IMR-90 (cell line): ENCODE data around the gene PRKCE. TPM values are rescaled to one million over a fixed set of nuclear protein-coding genes. Genes with fewer than 3 reads are reported as not detected.

Experiments
- ATAC-seq: fragments of 200-7000 bp; cut with Tn5 transposase; 2 replicates; pipeline ENCODE4 v1.9.1; 2020; ENCODE audit warnings: low read depth, mild to moderate bottlenecking, moderate library complexity
- BruUV-seq: library from RNA; stranded (reverse); fragments of 400-500 nt; replicated peaks from 2 replicates; lab custom pipeline; 2021; lab: Mats Ljungman, UMichigan
- CTCF ChIA-PET: fragments of 300-600 bp; formaldehyde crosslinking; extraction: SDS; loops from one replicate; lab custom pipeline; 2021; ENCODE audit warnings: antibody characterized with exemption; lab: Yijun Ruan, JAX
- POLR2A ChIA-PET: fragments of 300-600 bp; sonication (Branson Sonifier 250); formaldehyde crosslinking; loops from one replicate; lab custom pipeline; 2022; ENCODE audit warnings: antibody characterized with exemption; ENCODE audit not compliant: unreplicated experiment; lab: Charles Lee
- DNase-seq: peaks from one replicate; pipeline ENCODE4 v3.0.0; 2013
- H2AFZ ChIP-seq: replicated peaks from 2 replicates; pipeline ENCODE3; 2013; ENCODE audit warnings: low read length, mild to moderate bottlenecking; ENCODE audit not compliant: poor library complexity
- H2AK5ac ChIP-seq: 2 replicates; pipeline ENCODE4 v1.6.1; 2013; ENCODE audit warnings: low read depth, low read length, inconsistent platforms
- H2AK9ac ChIP-seq: replicated peaks from 2 replicates; pipeline ENCODE3; 2013; ENCODE audit warnings: mild to moderate bottlenecking, low read depth, low read length, moderate library complexity; ENCODE audit not compliant: poor library complexity
- H2BK120ac ChIP-seq: 2 replicates; pipeline ENCODE4 v1.6.1; 2013; ENCODE audit warnings: low read depth, low read length, inconsistent platforms
- H2BK15ac ChIP-seq: 3 replicates; pipeline ENCODE4 v1.6.1; 2013; ENCODE audit warnings: low read depth, low read length, inconsistent platforms
- H2BK20ac ChIP-seq: 2 replicates; pipeline ENCODE4 v1.6.1; 2013; ENCODE audit warnings: low read depth, mild to moderate bottlenecking, inconsistent platforms, low read length, moderate library complexity
- H2BK5ac ChIP-seq: 2 replicates; pipeline ENCODE4 v1.6.1; 2013; ENCODE audit warnings: mild to moderate bottlenecking, low read depth, low read length, inconsistent platforms; ENCODE audit not compliant: poor library complexity, severe bottlenecking
- H3K14ac ChIP-seq: replicated peaks from 2 replicates; pipeline ENCODE4 v1.6.1; 2013; ENCODE audit warnings: low read depth, low read length, inconsistent platforms
- H3K18ac ChIP-seq: 2 replicates; pipeline ENCODE4 v1.6.1; 2013; ENCODE audit warnings: low read depth, low read length, control low read depth
- H3K23ac ChIP-seq: 2 replicates; pipeline ENCODE4 v1.6.1; 2013; ENCODE audit warnings: low read depth, low read length, inconsistent platforms
- H3K27ac ChIP-seq: 2 replicates; pipeline ENCODE4 v1.5.1; 2013; ENCODE audit warnings: mild to moderate bottlenecking, control low read depth, low read length; ENCODE audit not compliant: insufficient read depth
- H3K27me3 ChIP-seq: 2 replicates; pipeline ENCODE4 v1.6.1; 2013; ENCODE audit warnings: low read length; ENCODE audit not compliant: control insufficient read depth, insufficient read depth
- H3K36me3 ChIP-seq: 2 replicates; pipeline ENCODE4 v1.6.1; 2013; ENCODE audit warnings: low read length, mixed read lengths; ENCODE audit not compliant: control insufficient read depth, insufficient read depth
- H3K4ac ChIP-seq: 2 replicates; pipeline ENCODE4 v1.6.1; 2013; ENCODE audit warnings: low read depth, low read length, inconsistent platforms
- H3K4me1 ChIP-seq: 2 replicates; pipeline ENCODE4 v1.6.1; 2013; ENCODE audit warnings: low read length, mixed read lengths; ENCODE audit not compliant: control insufficient read depth, insufficient read depth
- H3K4me2 ChIP-seq: 2 replicates; pipeline ENCODE4 v1.6.1; 2013; ENCODE audit warnings: low read depth, mild to moderate bottlenecking, control low read depth, low read length, moderate library complexity
- H3K4me3 ChIP-seq: 2 replicates; pipeline ENCODE4 v1.5.1; 2013; ENCODE audit warnings: low read depth, mild to moderate bottlenecking, control low read depth, low read length, moderate library complexity; ENCODE audit not compliant: insufficient read depth
- H3K56ac ChIP-seq: 2 replicates; pipeline ENCODE4 v1.6.1; 2013; ENCODE audit warnings: low read length, inconsistent platforms; ENCODE audit not compliant: insufficient read depth; ENCODE audit errors: extremely low read depth
- H3K79me1 ChIP-seq, 2 experiments: 2 replicates each; pipeline ENCODE4 v1.6.1; 2013; ENCODE audit warnings: low read length in 2 of 2, inconsistent platforms in 1 of 2, low read depth in 1 of 2
- H3K9ac ChIP-seq: 2 replicates; pipeline ENCODE4 v1.6.1; 2013; ENCODE audit warnings: low read depth, low read length, control low read depth
- H3K9me1 ChIP-seq: 2 replicates; pipeline ENCODE4 v1.6.1; 2013; ENCODE audit warnings: low read length, inconsistent platforms; ENCODE audit not compliant: insufficient read depth
- H3K9me3 ChIP-seq: 2 replicates; pipeline ENCODE4 v1.6.1; 2013; ENCODE audit warnings: low read length; ENCODE audit not compliant: control insufficient read depth, insufficient read depth
- H4K20me1 ChIP-seq: 2 replicates; pipeline ENCODE4 v1.6.1; 2013; ENCODE audit warnings: low read length, inconsistent platforms; ENCODE audit not compliant: insufficient read depth
- H4K5ac ChIP-seq: 2 replicates; pipeline ENCODE4 v1.6.1; 2013; ENCODE audit warnings: mild to moderate bottlenecking, low read depth, low read length, control low read depth
- H4K8ac ChIP-seq, 2 experiments: 2 replicates each; pipeline ENCODE4 v1.6.1; 2013; ENCODE audit warnings: low read depth in 2 of 2, low read length in 2 of 2, control low read depth in 1 of 2, inconsistent platforms in 1 of 2
- H4K91ac ChIP-seq: 2 replicates; pipeline ENCODE4 v1.6.1; 2013; ENCODE audit warnings: low read depth, low read length, inconsistent platforms; ENCODE audit not compliant: insufficient read depth
- BHLHE40 ChIP-seq: fragments of 150-350 bp; IDR thresholded peaks from 2 replicates; pipeline ENCODE4 v1.6.1; 2016; ENCODE audit warnings: mild to moderate bottlenecking, low read depth, low read length
- CEBPB ChIP-seq: IDR thresholded peaks from 2 replicates; pipeline ENCODE4 v1.6.1; 2012; ENCODE audit warnings: low read depth, low read length, improper control_type of control experiment
- CHD1 ChIP-seq: IDR thresholded peaks from 2 replicates; pipeline ENCODE4 v1.6.1; 2012; ENCODE audit warnings: low read depth, low read length, improper control_type of control experiment
- CTCF ChIP-seq: conservative IDR thresholded peaks from 2 replicates; pipeline ENCODE4 v1.5.1; 2012; ENCODE audit warnings: mild to moderate bottlenecking, low read depth, low read length, improper control_type of control experiment
- FOS ChIP-seq: fragments of 150-350 bp; IDR thresholded peaks from 2 replicates; pipeline ENCODE4 v1.6.1; 2016; ENCODE audit warnings: low read depth, low read length
- MAZ ChIP-seq: IDR thresholded peaks from 2 replicates; pipeline ENCODE4 v1.6.1; 2012; ENCODE audit warnings: low read depth, mild to moderate bottlenecking, low read length, improper control_type of control experiment, moderate library complexity, borderline replicate concordance
- MXI1 ChIP-seq: IDR thresholded peaks from 2 replicates; pipeline ENCODE4 v1.6.1; 2012; ENCODE audit warnings: low read depth, mild to moderate bottlenecking, low read length, moderate library complexity, borderline replicate concordance
- NFE2L2 ChIP-seq: fragments of 150-350 bp; IDR thresholded peaks from 2 replicates; pipeline ENCODE4 v1.6.1; 2016; ENCODE audit warnings: low read depth, mild to moderate bottlenecking, low read length
- POLR2A ChIP-seq: IDR thresholded peaks from 2 replicates; pipeline ENCODE4 v1.6.1; 2012; ENCODE audit warnings: mild to moderate bottlenecking, low read depth, low read length
- RAD21 ChIP-seq: IDR thresholded peaks from 2 replicates; pipeline ENCODE4 v1.6.1; 2012; ENCODE audit warnings: low read length, improper control_type of control experiment
- RCOR1 ChIP-seq: IDR thresholded peaks from 2 replicates; pipeline ENCODE4 v1.6.1; 2012; ENCODE audit warnings: mild to moderate bottlenecking, low read length, improper control_type of control experiment; ENCODE audit not compliant: insufficient replicate concordance
- RFX5 ChIP-seq: IDR thresholded peaks from 2 replicates; pipeline ENCODE4 v1.8.0; 2012; ENCODE audit warnings: low read depth, mild to moderate bottlenecking, low read length, moderate library complexity
- SMC3 ChIP-seq: fragments of 150-350 bp; IDR thresholded peaks from 2 replicates; pipeline ENCODE4 v1.6.1; 2016; ENCODE audit warnings: low read depth, mild to moderate bottlenecking, antibody characterized with exemption, low read length, moderate library complexity
- USF2 ChIP-seq: fragments of 150-350 bp; IDR thresholded peaks from 2 replicates; pipeline ENCODE4 v1.6.1; 2017; ENCODE audit warnings: mild to moderate bottlenecking, antibody characterized with exemption, low read length, low read depth
- WGBS, 2 experiments: methylation state at CpG; one replicate each; pipeline versions ENCODE4 v1.1.5 to v1.1.7; 2013; ENCODE audit warnings: missing lambda C conversion rate in 2 of 2; ENCODE audit not compliant: insufficient read length in 1 of 2; ENCODE audit errors: extremely low coverage in 2 of 2; 5-methylcytosine and 5-hydroxymethylcytosine counted together
- dilution Hi-C: fragments of 300-500 bp; cut with HindIII; formaldehyde crosslinking; loops from one replicate; pipeline ENCODE4 v1.14.3; 2018; ENCODE audit warnings: low sequenced_read_pairs; ENCODE audit not compliant: unreplicated experiment
- in situ Hi-C: fragments of 300-500 bp; cut with MboI; formaldehyde crosslinking; loops from 3 replicates; pipeline ENCODE4 v1.14.3; 2019; ENCODE audit warnings: low sequenced_read_pairs, inconsistent platforms, mixed read lengths
- intact Hi-C: fragments of 100-400 bp; cut with micrococcal nuclease; formaldehyde crosslinking; loops from 2 replicates; pipeline ENCODE4 v1.10.0; 2022
- polyA plus RNA-seq, 3 experiments: library from polyadenylated mRNA; depleted of rRNA; stranded (reverse); fragments of >200 nt; gene quantifications; 2 replicates each; pipeline ENCODE4 v1.2.3, GENCODE V29; 2012; ENCODE audit warnings: low replicate concordance in 1 of 3
- total RNA-seq: library from RNA; depleted of rRNA; stranded (reverse); fragments of >200 nt; gene quantifications from 2 replicates; pipeline ENCODE4 v1.2.3, GENCODE V29; 2012
- TF ChIP-seq, protein P1 (sequence below): fragments of 150-350 bp; IDR thresholded peaks from 2 replicates; pipeline ENCODE4 v1.6.1; 2016; ENCODE audit warnings: low read depth, mild to moderate bottlenecking, low read length, moderate library complexity, borderline replicate concordance

PRKCE gene
- total and polyA plus RNA-seq, 2 of the 4 experiments (the other 2 are of a cell fraction) = 8.1 to 32.4 TPM

DNA sequence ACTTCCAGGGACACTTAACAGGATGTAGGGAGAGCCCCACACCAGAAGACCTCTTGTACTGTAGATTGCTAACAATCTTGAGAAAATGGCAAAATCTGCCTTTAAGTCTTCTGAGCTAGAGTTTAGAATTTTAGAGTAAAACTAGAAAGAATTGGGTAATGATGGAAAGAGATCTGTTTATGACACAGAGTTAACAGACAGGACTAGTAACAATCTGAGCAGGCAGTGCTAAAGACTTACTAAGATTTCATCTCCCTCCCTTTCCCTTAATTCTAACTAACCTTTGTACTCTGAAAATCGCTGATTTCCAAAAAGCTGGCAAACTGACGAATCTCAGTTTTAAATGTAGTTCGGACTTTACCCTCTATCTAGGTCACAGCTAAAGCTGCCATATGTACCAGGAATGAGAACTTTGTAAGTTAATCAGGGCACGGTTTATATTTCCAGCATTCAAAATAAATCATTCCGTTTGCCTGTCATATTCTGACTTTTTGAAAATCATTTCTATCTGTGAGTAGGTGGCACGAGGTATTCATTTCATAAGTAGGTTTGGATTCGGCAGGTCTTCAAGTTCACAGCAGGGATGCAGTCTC is 389.2 kb downstream of the PRKCE start:
- no peak for DNase-seq
- ChIA-PET POLR2A (no interaction called here), CTCF (interaction anchor here (0.8 to 2.0 kb wide), 2 partner anchors 11 to 22 kb away, joined by 3 to 6 read pairs; no protein-coding TSS in a partner anchor)
- in situ Hi-C loops (no loop called here), dilution Hi-C loops (no loop called here), intact Hi-C loops (no loop called here)
- Histone ChIP-seq H4K20me1 (no peaks in the 10 kb centered on the region), H2AK5ac (peak overlapping the region; percentile 74; the same call in 1 of the 2 replicates), H3K36me3 (no peaks in the 10 kb centered on the region), H3K9me1 (peaks cover 9% of the 10 kb centered on the region; the same call in 1 of the 2 replicates), H2AK9ac (no peak overlapping the region), H3K4me2 (no peak overlapping the region), H2BK5ac (no peak overlapping the region), H3K4me3 (no peak overlapping the region), H3K56ac (no peak overlapping the region), H3K79me1 (peaks cover 3 to 8% of the 10 kb centered on the region in 2 experiments; a peak in 3 of 4 replicates), H3K9ac (no peak overlapping the region), H4K5ac (peak overlapping the region; percentile 12; the same call in 1 of the 2 replicates), H3K27me3 (no peaks in the 10 kb centered on the region), H3K23ac (no peak overlapping the region), H2AFZ (no peak overlapping the region), H2BK20ac (peak overlapping the region; percentile 83), H2BK15ac (0 out of 3 replicates have a peak overlapping the region, but pooled peaks have one; percentile 95), H4K91ac (peak overlapping the region; percentile 38), H3K18ac (peak overlapping the region; percentile 37), H3K9me3 (no peaks in the 10 kb centered on the region), H3K4me1 (peaks cover 9% of the 10 kb centered on the region), H4K8ac (no peak overlapping the region), H3K4ac (peak overlapping the region; percentile 26), H3K14ac (0 out of 2 replicates have a peak overlapping the region, but pooled peaks have one; percentile 82), H2BK120ac (peak overlapping the region; percentile 67; the same call in 1 of the 2 replicates), H3K27ac (no peak overlapping the region)
- ATAC-seq = no peak
- WGBS, 2 experiments = no CpG with 5 or more reads among the region's 7 CpGs
- BruUV-seq = no TSS peak
- TF ChIP-seq CTCF (no peak), CEBPB (no peak), USF2 (no peak), MAZ (no peak), RAD21 (no peak), MXI1 (no peak), RCOR1 (no peak), RFX5 (no peak), BHLHE40 (no peak), SMC3 (no peak), NFE2L2 (no peak), FOS (no peak), POLR2A (no peak), CHD1 (no peak)
- TF ChIP-seq, protein P1, sequence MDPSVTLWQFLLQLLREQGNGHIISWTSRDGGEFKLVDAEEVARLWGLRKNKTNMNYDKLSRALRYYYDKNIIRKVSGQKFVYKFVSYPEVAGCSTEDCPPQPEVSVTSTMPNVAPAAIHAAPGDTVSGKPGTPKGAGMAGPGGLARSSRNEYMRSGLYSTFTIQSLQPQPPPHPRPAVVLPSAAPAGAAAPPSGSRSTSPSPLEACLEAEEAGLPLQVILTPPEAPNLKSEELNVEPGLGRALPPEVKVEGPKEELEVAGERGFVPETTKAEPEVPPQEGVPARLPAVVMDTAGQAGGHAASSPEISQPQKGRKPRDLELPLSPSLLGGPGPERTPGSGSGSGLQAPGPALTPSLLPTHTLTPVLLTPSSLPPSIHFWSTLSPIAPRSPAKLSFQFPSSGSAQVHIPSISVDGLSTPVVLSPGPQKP = no peak
